Neural progenitor cell (in vitro differentiated cells): ENCODE results near the gene FRRS1. TPM values are rescaled to one million over a fixed set of nuclear protein-coding genes. Genes with fewer than 3 reads are reported as not detected.

ENCODE experiments used
- DNase-seq: peaks from one replicate; pipeline ENCODE4 v3.0.0-alpha.2; 2016; ENCODE audit warnings: low spot score
- H2AFZ ChIP-seq: fragments of 200-600 bp; sonication (generic); replicated peaks from 2 replicates; pipeline ENCODE4 v1.6.1; 2016; ENCODE audit warnings: antibody characterized with exemption
- H3F3A ChIP-seq: fragments of 200-600 bp; sonication (generic); 2 replicates; pipeline ENCODE4 v1.6.1; 2016; ENCODE audit warnings: antibody characterized with exemption, low read depth
- H3K27ac ChIP-seq: fragments of 200-600 bp; sonication (generic); 2 replicates; pipeline ENCODE4 v1.5.1; 2016; ENCODE audit warnings: mild to moderate bottlenecking
- H3K27me3 ChIP-seq: fragments of 200-600 bp; sonication (generic); 2 replicates; pipeline ENCODE4 v1.6.1; 2016; ENCODE audit warnings: mild to moderate bottlenecking, moderate library complexity
- H3K36me3 ChIP-seq: fragments of 200-600 bp; sonication (generic); 2 replicates; pipeline ENCODE4 v1.5.1; 2016
- H3K4me1 ChIP-seq: fragments of 200-600 bp; sonication (generic); 2 replicates; pipeline ENCODE4 v1.6.1; 2016; ENCODE audit warnings: mixed run types
- H3K4me2 ChIP-seq: fragments of 200-600 bp; sonication (generic); 2 replicates; pipeline ENCODE4 v1.6.1; 2016
- H3K4me3 ChIP-seq: fragments of 200-600 bp; sonication (generic); 2 replicates; pipeline ENCODE4 v1.5.1; 2016
- H3K79me2 ChIP-seq: fragments of 200-600 bp; sonication (generic); 2 replicates; pipeline ENCODE4 v1.6.1; 2016; ENCODE audit warnings: low read depth
- H3K9ac ChIP-seq: fragments of 200-600 bp; sonication (generic); 2 replicates; pipeline ENCODE4 v1.6.1; 2016
- H3K9me3 ChIP-seq: fragments of 200-600 bp; sonication (generic); 2 replicates; pipeline ENCODE4 v1.5.1; 2016; ENCODE audit warnings: low read depth
- H4K20me1 ChIP-seq: fragments of 200-600 bp; sonication (generic); 2 replicates; pipeline ENCODE4 v1.6.1; 2016; ENCODE audit warnings: low read depth
- H3K27ac Mint-ChIP-seq: 3 replicates; pipeline ENCODE4 v1.8.0; 2021; ENCODE audit warnings: mixed read lengths
- H3K27me3 Mint-ChIP-seq: 2 replicates; pipeline ENCODE4 v1.8.0; 2022; ENCODE audit warnings: low read depth, mild to moderate bottlenecking, inconsistent platforms, moderate library complexity, mixed read lengths; ENCODE audit not compliant: insufficient read depth
- H3K36me3 Mint-ChIP-seq: 3 replicates; pipeline ENCODE4 v1.8.0; 2021; ENCODE audit warnings: mixed read lengths
- H3K4me1 Mint-ChIP-seq: 3 replicates; pipeline ENCODE4 v1.8.0; 2021; ENCODE audit warnings: mixed read lengths
- H3K4me3 Mint-ChIP-seq: 3 replicates; pipeline ENCODE4 v1.8.0; 2021; ENCODE audit warnings: mild to moderate bottlenecking, moderate library complexity, mixed read lengths
- H3K9me3 Mint-ChIP-seq: 3 replicates; pipeline ENCODE4 v1.8.0; 2020; ENCODE audit warnings: mixed read lengths
- CTCF ChIP-seq: fragments of 200-600 bp; sonication (generic); IDR thresholded peaks from 2 replicates; pipeline ENCODE4 v1.5.1; 2017; ENCODE audit warnings: antibody characterized with exemption, mild to moderate bottlenecking
- EZH2 ChIP-seq: fragments of 200-600 bp; sonication (generic); IDR thresholded peaks from 2 replicates; pipeline ENCODE4 v1.6.1; 2017; ENCODE audit warnings: antibody characterized with exemption, mild to moderate bottlenecking, moderate library complexity
- EZH2phosphoT487 ChIP-seq: fragments of 200-600 bp; sonication (generic); IDR thresholded peaks from 2 replicates; pipeline ENCODE4 v1.6.1; 2017; ENCODE audit warnings: antibody characterized with exemption
- total RNA-seq: library from RNA; depleted of rRNA; stranded (reverse); fragments of >200 nt; gene quantifications from 2 replicates; pipeline ENCODE4 v1.2.3, GENCODE V29; 2015; ENCODE audit warnings: low replicate concordance

Gene FRRS1
- total RNA-seq, 1 donor from 2014 or later, result 5.1 TPM

GRCh38 chr1:99776120-99776519 lies 9.7 kb upstream of the FRRS1 start:
- H3K4me1 ChIP-seq, result peaks cover 4% of the 10 kb centered on the region
- H3K4me2 ChIP-seq, result no peak overlapping the region
- no peak overlapping the region for H3K4me3 ChIP-seq
- H3K9me3 Mint-ChIP-seq, result no peaks in the 10 kb centered on the region
- H3K9me3 ChIP-seq, result no peaks in the 10 kb centered on the region
- no peak overlapping the region for H3K27ac Mint-ChIP-seq
- no peaks in the 10 kb centered on the region for H3K27me3 Mint-ChIP-seq
- H3K4me3 Mint-ChIP-seq, result no peak overlapping the region
- TF ChIP-seq CTCF, result no peak
- TF ChIP-seq EZH2, result no peak
- no peak for TF ChIP-seq EZH2phosphoT487
- H3K4me1 Mint-ChIP-seq, result peaks cover 11% of the 10 kb centered on the region
- no peaks in the 10 kb centered on the region for H4K20me1 ChIP-seq
- DNase-seq, result no peak
- H3K36me3 Mint-ChIP-seq, result no peaks in the 10 kb centered on the region
- H3K36me3 ChIP-seq, result no peaks in the 10 kb centered on the region
- H3K27me3 ChIP-seq, result no peaks in the 10 kb centered on the region
- no peaks in the 10 kb centered on the region for H3K79me2 ChIP-seq
- H3K27ac ChIP-seq, result no peak overlapping the region
- H3F3A ChIP-seq, result no peaks in the 10 kb centered on the region
- H2AFZ ChIP-seq, result no peak overlapping the region
- no peak overlapping the region for H3K9ac ChIP-seq

GRCh38 chr1:99772809-99773208 lies 6.4 kb upstream of the FRRS1 start:
- peaks cover 4% of the 10 kb centered on the region for H3K4me1 ChIP-seq
- no peaks in the 10 kb centered on the region for H3K79me2 ChIP-seq
- no peak for DNase-seq
- Mint-ChIP-seq H3K4me1 (peaks cover 25% of the 10 kb centered on the region), H3K27ac (no peak overlapping the region), H3K27me3 (no peaks in the 10 kb centered on the region), H3K4me3 (no peak overlapping the region), H3K9me3 (no peaks in the 10 kb centered on the region), H3K36me3 (no peaks in the 10 kb centered on the region)
- H3K36me3 ChIP-seq, result no peaks in the 10 kb centered on the region
- no peaks in the 10 kb centered on the region for H3F3A ChIP-seq
- H3K27ac ChIP-seq, result no peak overlapping the region
- no peak overlapping the region for H2AFZ ChIP-seq
- H3K9ac ChIP-seq, result no peak overlapping the region
- TF ChIP-seq EZH2phosphoT487, result no peak
- no peak for TF ChIP-seq CTCF
- no peak for TF ChIP-seq EZH2
- no peak overlapping the region for H3K4me3 ChIP-seq
- H3K4me2 ChIP-seq, result no peak overlapping the region
- no peaks in the 10 kb centered on the region for H3K9me3 ChIP-seq
- H3K27me3 ChIP-seq, result no peaks in the 10 kb centered on the region
- H4K20me1 ChIP-seq, result no peaks in the 10 kb centered on the region

- TF ChIP-seq EZH2, result no peak
- TF ChIP-seq EZH2phosphoT487, result no peak
- no peak for TF ChIP-seq CTCF
- H3K79me2 ChIP-seq, result no peaks in the 10 kb centered on the region
- no peaks in the 10 kb centered on the region for H3K36me3 Mint-ChIP-seq
- no peaks in the 10 kb centered on the region for H3K9me3 ChIP-seq
- no peak overlapping the region for H3K27ac ChIP-seq
- no peak overlapping the region for H3K27ac Mint-ChIP-seq
- H3K4me3 ChIP-seq, result no peak overlapping the region
- DNase-seq, result no peak
- no peaks in the 10 kb centered on the region for H4K20me1 ChIP-seq
- H3K27me3 ChIP-seq, result no peaks in the 10 kb centered on the region
- peaks cover 9% of the 10 kb centered on the region for H3K4me1 ChIP-seq
- no peaks in the 10 kb centered on the region for H3K9me3 Mint-ChIP-seq
- no peaks in the 10 kb centered on the region for H3K36me3 ChIP-seq
- H3K4me2 ChIP-seq, result no peak overlapping the region
- H3K4me3 Mint-ChIP-seq, result no peak overlapping the region
- peaks cover 35% of the 10 kb centered on the region for H3K4me1 Mint-ChIP-seq
- no peak overlapping the region for H2AFZ ChIP-seq
- peaks cover 6% of the 10 kb centered on the region for H3F3A ChIP-seq
- H3K27me3 Mint-ChIP-seq, result no peaks in the 10 kb centered on the region
- no peak overlapping the region for H3K9ac ChIP-seq
These were observed 5.1 kb upstream of the FRRS1 start for GRCh38 chr1:99771513-99771918.
